ENCODE results near the gene CACNA2D2.
A peak's percentile ranks its signal among the peaks of the same experiment; 100 is the strongest.
"Not testable (repeated sequence)": the region's sequence is repeated elsewhere in the genome, so short reads cannot be mapped to it uniquely, and the experiment has no call there.

Gene CACNA2D2

GRCh38 chr3:50530001-50530970, 26.9 kb upstream of the CACNA2D2 start:
- no peak for DNase-seq (ENCODE audit: low read depth in 2 of 3, low spot score in 2 of 3)

GRCh38 chr3:50525987-50526386, 22.6 kb upstream of the CACNA2D2 start:
- DNase-seq (ENCODE audit: low read depth in 2 of 3, low spot score in 2 of 3), result peak; percentile 27 to 63 (median 50)

- no peak for DNase-seq (ENCODE audit: low read depth in 2 of 3, low spot score in 2 of 3)
Observed at GRCh38 chr3:50525191-50525910, 21.9 kb upstream of the CACNA2D2 start.

- no peak for DNase-seq (ENCODE audit: low read depth in 2 of 3, low spot score in 2 of 3)
Observed at GRCh38 chr3:50524746-50525145, 21.3 kb upstream of the CACNA2D2 start.

GRCh38 chr3:50523279-50523811, 19.9 kb upstream of the CACNA2D2 start:
- no peak for DNase-seq (ENCODE audit: low read depth in 2 of 3, low spot score in 2 of 3)

- DNase-seq (ENCODE audit: low read depth in 2 of 3, low spot score in 2 of 3), result no peak
Observed at GRCh38 chr3:50521572-50521971, 18.1 kb upstream of the CACNA2D2 start.

GRCh38 chr3:50520849-50521248, 17.4 kb upstream of the CACNA2D2 start:
- DNase-seq (ENCODE audit: low read depth in 2 of 3, low spot score in 2 of 3), result no peak

- peak; percentile 42 to 69 (median 57) for DNase-seq (ENCODE audit: low read depth in 2 of 3, low spot score in 2 of 3)
Observed at GRCh38 chr3:50519471-50520089, 16.1 kb upstream of the CACNA2D2 start.

- no peak for DNase-seq (ENCODE audit: low read depth in 2 of 3, low spot score in 2 of 3)
Observed at GRCh38 chr3:50518436-50518835, 15.0 kb upstream of the CACNA2D2 start.

- DNase-seq (ENCODE audit: low read depth in 2 of 3, low spot score in 2 of 3), result no peak
Observed at GRCh38 chr3:50517721-50518206, 14.3 kb upstream of the CACNA2D2 start.

GRCh38 chr3:50516440-50516871, 13.0 kb upstream of the CACNA2D2 start:
- no peak for DNase-seq (ENCODE audit: low read depth in 2 of 3, low spot score in 2 of 3)

GRCh38 chr3:50515565-50516439, 12.4 kb upstream of the CACNA2D2 start:
- DNase-seq (ENCODE audit: low read depth in 2 of 3, low spot score in 2 of 3), result no peak

- DNase-seq (ENCODE audit: low read depth in 2 of 3, low spot score in 2 of 3), result not testable (repeated sequence)
Observed at GRCh38 chr3:50512908-50513307, 9.5 kb upstream of the CACNA2D2 start.

- DNase-seq (ENCODE audit: low read depth in 2 of 3, low spot score in 2 of 3), result no peak
Observed at GRCh38 chr3:50512131-50512530, 8.7 kb upstream of the CACNA2D2 start.

- no peak for DNase-seq (ENCODE audit: low read depth in 2 of 3, low spot score in 2 of 3)
Observed at GRCh38 chr3:50510325-50510724, 6.9 kb upstream of the CACNA2D2 start.

GRCh38 chr3:50509715-50510114, 6.3 kb upstream of the CACNA2D2 start:
- DNase-seq (ENCODE audit: low read depth in 2 of 3, low spot score in 2 of 3), result no peak

GRCh38 chr3:50508821-50509220, 5.4 kb upstream of the CACNA2D2 start:
- DNase-seq (ENCODE audit: low read depth in 2 of 3, low spot score in 2 of 3), result no peak

GRCh38 chr3:50506169-50506568, 2.7 kb upstream of the CACNA2D2 start:
- DNase-seq (ENCODE audit: low read depth in 2 of 3, low spot score in 2 of 3), result no peak

- DNase-seq (ENCODE audit: low read depth in 2 of 3, low spot score in 2 of 3), result no peak
Observed at GRCh38 chr3:50504681-50505080, 1.2 kb upstream of the CACNA2D2 start.

All from activated CD8-positive, alpha-beta memory T cell treated with anti-CD3 and anti-CD28 coated beads for 48 hours (primary cell).